ENCODE data around the gene C1orf159. TPM values are rescaled to one million over a fixed set of nuclear protein-coding genes. Genes with fewer than 3 reads are reported as not detected.

C1orf159 gene
- total and polyA plus RNA-seq, 2 of the 8 experiments (the other 6 are each of a cell fraction or from before 2014, with no cell fraction given), result 10.0 to 10.9 TPM

GRCh38 chr1:1149416-1149815 lies 33.5 kb upstream of the C1orf159 start (continued):
- no peak for TF ChIP-seq USF2 (IDR thresholded peaks at IDR 0.05; ENCODE audit: low read length)
- TF ChIP-seq JUND (IDR thresholded peaks at IDR 0.05; ENCODE audit: low read length), result no peak
- TF ChIP-seq TBP (IDR thresholded peaks at IDR 0.05; ENCODE audit: low read depth, low read length), result no peak
- TF ChIP-seq RAD21 (IDR thresholded peaks at IDR 0.05 in 1 of 2, conservative IDR thresholded peaks at IDR 0.05 in 1 of 2; ENCODE audit: low read depth in 2 of 2, low read length in 2 of 2), result no peak
- TF ChIP-seq KDM5A (IDR thresholded peaks at IDR 0.05; ENCODE audit: low read length), result no peak

Measured in H1 (cell line).